ENCODE data around the gene LUZP1.

GRCh38 chr1:23122023-23122748, 46.5 kb downstream of the LUZP1 start:
- no peak for TF ChIP-seq POLR2A (IDR thresholded peaks at IDR 0.05)
- no peak for TF ChIP-seq CTCF (IDR thresholded peaks at IDR 0.05)
- no peak for TF ChIP-seq EP300 (IDR thresholded peaks at IDR 0.05; ENCODE audit: low read depth)
- TF ChIP-seq POLR2AphosphoS5 (IDR thresholded peaks at IDR 0.05): peak in 1 of 3 donors; percentile 22

Data from transverse colon (tissue), 4 donors.